ENCODE data around the gene GUCY1A1.

The GUCY1A1 gene

GRCh38 chr4:155668707-155669220 is 2.1 kb downstream of the GUCY1A1 start:
- Mint-ChIP-seq H3K36me3 (ENCODE audit: insufficient read depth) (no peaks in the 10 kb centered on the region), H3K27ac (no peak overlapping the region), H3K4me3 (no peak overlapping the region), H3K9me3 (no peaks in the 10 kb centered on the region), H3K27me3 (peaks cover 20 to 22% of the 10 kb centered on the region in 2 donors), H3K4me1 (ENCODE audit: low read depth in 2 of 2) (peaks cover 5% of the 10 kb centered on the region in 2 donors)
- DNase-seq (no peak), ATAC-seq (replicated peaks) (no peak)

- Mint-ChIP-seq H3K9me3 (no peaks in the 10 kb centered on the region), H3K36me3 (ENCODE audit: insufficient read depth) (no peaks in the 10 kb centered on the region), H3K4me3 (no peak overlapping the region), H3K4me1 (ENCODE audit: low read depth in 2 of 2) (no peaks in the 10 kb centered on the region), H3K27ac (no peak overlapping the region), H3K27me3 (peaks cover 0 to 2% of the 10 kb centered on the region in 2 donors)
- ATAC-seq (replicated peaks), result no peak
- DNase-seq, result no peak
Observed at GRCh38 chr4:155672342-155672741, 5.7 kb downstream of the GUCY1A1 start.

- no peak overlapping the region for H3K27ac Mint-ChIP-seq
- DNase-seq, result no peak
- no peaks in the 10 kb centered on the region for H3K36me3 Mint-ChIP-seq (ENCODE audit: insufficient read depth)
- H3K4me1 Mint-ChIP-seq (ENCODE audit: low read depth in 2 of 2), result no peaks in the 10 kb centered on the region
- ATAC-seq (replicated peaks), result no peak
- no peak overlapping the region for H3K4me3 Mint-ChIP-seq
- no peaks in the 10 kb centered on the region for H3K27me3 Mint-ChIP-seq
- no peaks in the 10 kb centered on the region for H3K9me3 Mint-ChIP-seq
Observed at GRCh38 chr4:155673453-155673979, 6.9 kb downstream of the GUCY1A1 start.

- H3K4me3 Mint-ChIP-seq, result no peak overlapping the region
- no peaks in the 10 kb centered on the region for H3K36me3 Mint-ChIP-seq (ENCODE audit: insufficient read depth)
- ATAC-seq (replicated peaks) (no peak), DNase-seq (no peak)
- H3K9me3 Mint-ChIP-seq, result no peaks in the 10 kb centered on the region
- H3K4me1 Mint-ChIP-seq (ENCODE audit: low read depth in 2 of 2), result no peaks in the 10 kb centered on the region
- no peaks in the 10 kb centered on the region for H3K27me3 Mint-ChIP-seq
- H3K27ac Mint-ChIP-seq, result no peak overlapping the region
Observed at GRCh38 chr4:155674669-155675071, 8.0 kb downstream of the GUCY1A1 start.

- no peaks in the 10 kb centered on the region for H3K36me3 Mint-ChIP-seq (ENCODE audit: insufficient read depth)
- no peak overlapping the region for H3K4me3 Mint-ChIP-seq
- ATAC-seq (replicated peaks), result no peak
- DNase-seq, result no peak
- H3K27me3 Mint-ChIP-seq, result no peaks in the 10 kb centered on the region
- H3K4me1 Mint-ChIP-seq (ENCODE audit: low read depth in 2 of 2), result no peaks in the 10 kb centered on the region
- H3K9me3 Mint-ChIP-seq, result no peaks in the 10 kb centered on the region
- H3K27ac Mint-ChIP-seq, result no peak overlapping the region
Observed at GRCh38 chr4:155675709-155676429, 9.2 kb downstream of the GUCY1A1 start.

- Mint-ChIP-seq H3K4me1 (ENCODE audit: low read depth in 2 of 2) (no peaks in the 10 kb centered on the region), H3K27ac (no peak overlapping the region), H3K36me3 (ENCODE audit: insufficient read depth) (no peaks in the 10 kb centered on the region), H3K4me3 (no peak overlapping the region), H3K27me3 (no peaks in the 10 kb centered on the region), H3K9me3 (no peaks in the 10 kb centered on the region)
- DNase-seq (no peak), ATAC-seq (replicated peaks) (no peak)
Observed at GRCh38 chr4:155676430-155676825, 9.8 kb downstream of the GUCY1A1 start.

GRCh38 chr4:155678011-155678410 is 11.4 kb downstream of the GUCY1A1 start:
- H3K9me3 Mint-ChIP-seq, result no peaks in the 10 kb centered on the region
- no peak overlapping the region for H3K27ac Mint-ChIP-seq
- no peaks in the 10 kb centered on the region for H3K36me3 Mint-ChIP-seq (ENCODE audit: insufficient read depth)
- DNase-seq, result no peak
- ATAC-seq (replicated peaks), result no peak
- H3K4me1 Mint-ChIP-seq (ENCODE audit: low read depth in 2 of 2), result no peaks in the 10 kb centered on the region
- no peaks in the 10 kb centered on the region for H3K27me3 Mint-ChIP-seq
- H3K4me3 Mint-ChIP-seq, result no peak overlapping the region

GRCh38 chr4:155679343-155679742 is 12.7 kb downstream of the GUCY1A1 start:
- no peaks in the 10 kb centered on the region for H3K4me1 Mint-ChIP-seq (ENCODE audit: low read depth in 2 of 2)
- no peak for DNase-seq

GRCh38 chr4:155681886-155682285 is 15.2 kb downstream of the GUCY1A1 start:
- no peaks in the 10 kb centered on the region for H3K27me3 Mint-ChIP-seq
- H3K4me3 Mint-ChIP-seq, result no peak overlapping the region
- no peaks in the 10 kb centered on the region for H3K36me3 Mint-ChIP-seq (ENCODE audit: insufficient read depth)
- no peaks in the 10 kb centered on the region for H3K9me3 Mint-ChIP-seq
- H3K4me1 Mint-ChIP-seq (ENCODE audit: low read depth in 2 of 2), result no peaks in the 10 kb centered on the region
- no peak for DNase-seq
- no peak for ATAC-seq (replicated peaks)
- no peak overlapping the region for H3K27ac Mint-ChIP-seq

More at GRCh38 chr4:155679343-155679742, 12.7 kb downstream of the GUCY1A1 start:
- Mint-ChIP-seq H3K9me3 (no peaks in the 10 kb centered on the region), H3K4me3 (no peak overlapping the region), H3K27me3 (no peaks in the 10 kb centered on the region), H3K27ac (no peak overlapping the region), H3K36me3 (ENCODE audit: insufficient read depth) (no peaks in the 10 kb centered on the region)
- no peak for ATAC-seq (replicated peaks)

GRCh38 chr4:155684423-155684822 is 17.8 kb downstream of the GUCY1A1 start:
- no peaks in the 10 kb centered on the region for H3K9me3 Mint-ChIP-seq
- H3K27me3 Mint-ChIP-seq, result no peaks in the 10 kb centered on the region
- ATAC-seq (replicated peaks), result no peak
- H3K27ac Mint-ChIP-seq, result no peak overlapping the region
- H3K4me1 Mint-ChIP-seq (ENCODE audit: low read depth in 2 of 2), result no peaks in the 10 kb centered on the region
- H3K36me3 Mint-ChIP-seq (ENCODE audit: insufficient read depth), result no peaks in the 10 kb centered on the region
- H3K4me3 Mint-ChIP-seq, result no peak overlapping the region
- DNase-seq, result no peak

- H3K27me3 Mint-ChIP-seq, result no peaks in the 10 kb centered on the region
- no peak overlapping the region for H3K27ac Mint-ChIP-seq
- H3K36me3 Mint-ChIP-seq (ENCODE audit: insufficient read depth), result no peaks in the 10 kb centered on the region
- no peaks in the 10 kb centered on the region for H3K9me3 Mint-ChIP-seq
- H3K4me1 Mint-ChIP-seq (ENCODE audit: low read depth in 2 of 2), result no peaks in the 10 kb centered on the region
- ATAC-seq (replicated peaks) (no peak), DNase-seq (no peak)
- no peak overlapping the region for H3K4me3 Mint-ChIP-seq
Observed at GRCh38 chr4:155684892-155685541, 18.4 kb downstream of the GUCY1A1 start.

- no peaks in the 10 kb centered on the region for H3K4me1 Mint-ChIP-seq (ENCODE audit: low read depth in 2 of 2)
- no peak overlapping the region for H3K27ac Mint-ChIP-seq
- DNase-seq, result no peak
- ATAC-seq (replicated peaks), result no peak
- H3K27me3 Mint-ChIP-seq, result no peaks in the 10 kb centered on the region
- H3K9me3 Mint-ChIP-seq, result no peaks in the 10 kb centered on the region
- no peak overlapping the region for H3K4me3 Mint-ChIP-seq
- no peaks in the 10 kb centered on the region for H3K36me3 Mint-ChIP-seq (ENCODE audit: insufficient read depth)
Observed at GRCh38 chr4:155687380-155687982, 20.8 kb downstream of the GUCY1A1 start.

GRCh38 chr4:155688211-155688610 is 21.6 kb downstream of the GUCY1A1 start:
- H3K4me1 Mint-ChIP-seq (ENCODE audit: low read depth in 2 of 2), result no peaks in the 10 kb centered on the region
- no peak overlapping the region for H3K27ac Mint-ChIP-seq
- H3K9me3 Mint-ChIP-seq, result no peaks in the 10 kb centered on the region

GRCh38 chr4:155688860-155689259 is 22.2 kb downstream of the GUCY1A1 start:
- Mint-ChIP-seq H3K4me1 (ENCODE audit: low read depth in 2 of 2) (no peaks in the 10 kb centered on the region), H3K4me3 (no peak overlapping the region)
- no peak for ATAC-seq (replicated peaks)

More at GRCh38 chr4:155688211-155688610, 21.6 kb downstream of the GUCY1A1 start:
- DNase-seq (no peak), ATAC-seq (replicated peaks) (no peak)
- Mint-ChIP-seq H3K27me3 (no peaks in the 10 kb centered on the region), H3K36me3 (ENCODE audit: insufficient read depth) (no peaks in the 10 kb centered on the region), H3K4me3 (no peak overlapping the region)

More at GRCh38 chr4:155688860-155689259, 22.2 kb downstream of the GUCY1A1 start:
- Mint-ChIP-seq H3K9me3 (no peaks in the 10 kb centered on the region), H3K27ac (no peak overlapping the region), H3K27me3 (no peaks in the 10 kb centered on the region), H3K36me3 (ENCODE audit: insufficient read depth) (no peaks in the 10 kb centered on the region)
- DNase-seq, result no peak
